Smooth muscle cell (in vitro differentiated cells): ENCODE data around the gene SLC48A1. TPM values are rescaled to one million over a fixed set of nuclear protein-coding genes. Genes with fewer than 3 reads are reported as not detected.

Experiments
- DNase-seq: peaks from one replicate; lab custom pipeline; 2025; ENCODE audit not compliant: unreplicated experiment; lab: John Stamatoyannopoulos, UW
- H2AFZ ChIP-seq: fragments of 200-600 bp; sonication (generic); 2 replicates; pipeline ENCODE4 v1.6.0; 2016; ENCODE audit warnings: antibody characterized with exemption, low read depth, mild to moderate bottlenecking
- H3F3A ChIP-seq: fragments of 200-600 bp; sonication (generic); 2 replicates; pipeline ENCODE4 v1.6.0; 2017; ENCODE audit warnings: antibody characterized with exemption, low read depth
- H3K27ac ChIP-seq: fragments of 200-600 bp; sonication (generic); 2 replicates; pipeline ENCODE4 v1.5.1; 2016; ENCODE audit warnings: low read depth, mild to moderate bottlenecking
- H3K27me3 ChIP-seq: fragments of 200-600 bp; sonication (generic); 2 replicates; pipeline ENCODE4 v1.6.1; 2016; ENCODE audit warnings: low read depth, mild to moderate bottlenecking
- H3K36me3 ChIP-seq: fragments of 200-600 bp; sonication (generic); 2 replicates; pipeline ENCODE4 v1.5.1; 2016; ENCODE audit warnings: low read depth
- H3K4me1 ChIP-seq: fragments of 200-600 bp; sonication (generic); 2 replicates; pipeline ENCODE4 v1.5.1; 2016; ENCODE audit warnings: low read depth
- H3K4me2 ChIP-seq: fragments of 200-600 bp; sonication (generic); 2 replicates; pipeline ENCODE4 v1.6.0; 2016; ENCODE audit warnings: mild to moderate bottlenecking
- H3K4me3 ChIP-seq: fragments of 200-600 bp; sonication (generic); 2 replicates; pipeline ENCODE4 v1.5.1; 2016; ENCODE audit warnings: mild to moderate bottlenecking
- H3K79me2 ChIP-seq: fragments of 200-600 bp; sonication (generic); 2 replicates; pipeline ENCODE4 v1.6.0; 2016; ENCODE audit warnings: low read depth, mild to moderate bottlenecking
- H3K9ac ChIP-seq: fragments of 200-600 bp; sonication (generic); 2 replicates; pipeline ENCODE4 v1.6.0; 2016; ENCODE audit warnings: low read depth
- H3K9me3 ChIP-seq: fragments of 200-600 bp; sonication (generic); replicated peaks from 2 replicates; pipeline ENCODE4 v1.5.1; 2016; ENCODE audit warnings: low read depth
- H4K20me1 ChIP-seq: fragments of 200-600 bp; sonication (generic); 2 replicates; pipeline ENCODE4 v1.6.0; 2016; ENCODE audit warnings: low read depth
- WGBS: methylation state at CpG from one replicate; pipeline ENCODE4 v1.1.7; 2016; ENCODE audit warnings: low lambda C conversion rate; 5-methylcytosine and 5-hydroxymethylcytosine counted together
- polyA plus RNA-seq: library from polyadenylated mRNA; unstranded; fragments of >200 nt; fragmentation: Nextera tagmentation; extraction: Ambion mirVana; gene quantifications from 2 replicates; pipeline ENCODE4 v1.2.1, GENCODE V29; 2016
- total RNA-seq: library from RNA; depleted of rRNA; stranded (reverse); fragments of >200 nt; gene quantifications from 2 replicates; pipeline ENCODE4 v1.2.3, GENCODE V29; 2014
- TF ChIP-seq, protein P1 (sequence below): fragments of 200-600 bp; sonication (generic); IDR thresholded peaks from 2 replicates; pipeline ENCODE4 v1.5.1; 2017; ENCODE audit warnings: borderline replicate concordance, mild to moderate bottlenecking, antibody characterized with exemption; ENCODE audit not compliant: insufficient read depth, poor library complexity, severe bottlenecking

The SLC48A1 gene
- total and polyA plus RNA-seq, 2 experiments from 2014 or later = 6.2 to 11.4 TPM

DNA sequence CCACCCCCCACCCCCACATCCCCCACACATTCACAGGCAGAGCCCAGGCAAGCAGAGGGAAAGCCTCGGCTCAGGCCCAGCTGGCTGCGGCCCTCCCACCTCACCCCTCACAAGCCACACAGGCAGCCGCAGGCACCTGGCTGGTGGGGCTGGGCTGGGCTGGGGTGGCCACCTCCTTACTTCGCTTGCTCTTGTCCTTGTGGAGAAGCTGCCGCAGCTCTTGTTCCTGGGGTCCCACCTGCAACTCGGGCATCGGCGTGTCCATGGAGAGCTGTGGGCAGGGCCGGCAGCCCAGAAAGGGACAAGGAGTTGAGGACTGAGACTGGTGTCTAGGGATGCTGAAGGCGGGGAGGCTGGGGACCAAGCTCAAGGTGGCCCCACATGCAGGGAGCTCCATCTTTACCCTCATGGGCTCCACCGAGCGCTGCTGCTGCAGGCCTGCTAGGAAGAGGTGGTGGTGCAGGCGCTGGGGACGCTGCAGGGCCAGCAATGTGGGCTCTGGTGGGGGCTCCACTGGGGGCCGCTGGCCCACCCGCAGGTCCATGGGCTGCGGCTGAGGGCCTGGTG, 25.4 kb downstream of the SLC48A1 start:
- Histone ChIP-seq H3K27ac (no peak overlapping the region), H3K9ac (no peak overlapping the region), H4K20me1 (peaks cover 57% of the 10 kb centered on the region), H3K4me3 (no peak overlapping the region), H3K4me2 (no peak overlapping the region), H3K27me3 (no peaks in the 10 kb centered on the region), H3K79me2 (peaks cover 35% of the 10 kb centered on the region), H3F3A (no peaks in the 10 kb centered on the region), H2AFZ (no peak overlapping the region), H3K36me3 (no peaks in the 10 kb centered on the region), H3K9me3 (no peaks in the 10 kb centered on the region), H3K4me1 (no peaks in the 10 kb centered on the region)
- TF ChIP-seq, protein P1, sequence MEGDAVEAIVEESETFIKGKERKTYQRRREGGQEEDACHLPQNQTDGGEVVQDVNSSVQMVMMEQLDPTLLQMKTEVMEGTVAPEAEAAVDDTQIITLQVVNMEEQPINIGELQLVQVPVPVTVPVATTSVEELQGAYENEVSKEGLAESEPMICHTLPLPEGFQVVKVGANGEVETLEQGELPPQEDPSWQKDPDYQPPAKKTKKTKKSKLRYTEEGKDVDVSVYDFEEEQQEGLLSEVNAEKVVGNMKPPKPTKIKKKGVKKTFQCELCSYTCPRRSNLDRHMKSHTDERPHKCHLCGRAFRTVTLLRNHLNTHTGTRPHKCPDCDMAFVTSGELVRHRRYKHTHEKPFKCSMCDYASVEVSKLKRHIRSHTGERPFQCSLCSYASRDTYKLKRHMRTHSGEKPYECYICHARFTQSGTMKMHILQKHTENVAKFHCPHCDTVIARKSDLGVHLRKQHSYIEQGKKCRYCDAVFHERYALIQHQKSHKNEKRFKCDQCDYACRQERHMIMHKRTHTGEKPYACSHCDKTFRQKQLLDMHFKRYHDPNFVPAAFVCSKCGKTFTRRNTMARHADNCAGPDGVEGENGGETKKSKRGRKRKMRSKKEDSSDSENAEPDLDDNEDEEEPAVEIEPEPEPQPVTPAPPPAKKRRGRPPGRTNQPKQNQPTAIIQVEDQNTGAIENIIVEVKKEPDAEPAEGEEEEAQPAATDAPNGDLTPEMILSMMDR = no peak
- no peak for DNase-seq
- over 99% methylated on average over 16 of the region's 17 CpGs for whole genome bisulfite sequencing

DNA sequence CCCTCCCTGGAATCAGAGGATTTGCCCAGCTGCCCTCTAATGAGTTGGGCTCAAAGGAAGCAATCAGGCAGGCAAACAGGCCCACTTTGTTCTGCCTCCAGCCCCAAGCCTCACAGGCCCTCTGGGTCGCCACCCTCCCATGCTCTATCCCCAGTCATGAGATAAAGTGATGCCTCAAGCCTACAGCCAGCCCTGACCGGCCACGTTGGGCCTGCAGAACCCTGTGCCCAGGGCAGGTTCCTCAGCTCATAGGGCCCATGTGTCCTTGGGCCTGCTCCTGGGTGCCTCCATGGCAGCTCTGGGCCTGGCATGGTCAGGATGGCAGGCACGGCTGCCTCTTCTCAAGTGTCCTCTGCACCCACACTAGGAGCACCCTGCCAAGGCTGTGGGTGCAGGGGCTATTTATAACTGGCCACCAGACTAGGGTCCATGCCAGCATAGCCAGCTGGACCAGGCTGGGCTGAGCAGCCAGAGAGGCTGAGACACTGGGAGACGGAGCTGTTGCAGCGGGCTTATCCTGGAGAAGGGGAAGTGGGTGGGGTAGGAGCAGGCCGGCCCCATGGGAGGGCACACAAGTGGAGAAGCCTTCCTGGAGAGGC, 26.4 kb downstream of the SLC48A1 start:
- H3K27me3 ChIP-seq = no peaks in the 10 kb centered on the region

DNA sequence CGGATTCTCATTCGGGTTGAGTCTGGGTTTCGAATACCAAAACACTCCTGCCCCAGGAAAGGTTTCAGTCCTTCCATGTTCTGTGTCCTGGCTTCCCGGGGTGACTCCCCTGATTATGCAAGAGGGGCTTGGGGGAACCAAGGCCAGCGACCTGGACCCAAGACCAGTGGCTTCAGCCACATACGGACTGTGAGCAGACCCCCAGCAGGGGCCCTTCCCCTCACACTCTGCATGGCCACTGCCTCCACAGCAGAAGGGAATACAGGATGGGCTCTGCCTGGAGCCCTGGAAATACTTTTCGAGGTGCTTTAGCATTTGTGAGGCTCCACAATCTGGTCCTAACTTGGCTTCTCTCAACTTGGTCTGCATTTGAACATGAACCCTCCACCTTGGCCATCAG, 27.5 kb downstream of the SLC48A1 start:
- peaks cover 78% of the 10 kb centered on the region for H4K20me1 ChIP-seq
- no peak overlapping the region for H3K27ac ChIP-seq
- no peak overlapping the region for H3K4me2 ChIP-seq
- TF ChIP-seq, protein P1 = no peak
- WGBS = 98% methylated on average over 7 of the region's 7 CpGs
- no peak for DNase-seq
- H3F3A ChIP-seq = no peaks in the 10 kb centered on the region
- no peak overlapping the region for H3K9ac ChIP-seq
- H3K4me3 ChIP-seq = no peak overlapping the region
- H3K4me1 ChIP-seq = no peaks in the 10 kb centered on the region
- no peaks in the 10 kb centered on the region for H3K36me3 ChIP-seq
- no peaks in the 10 kb centered on the region for H3K27me3 ChIP-seq
- peaks cover 56% of the 10 kb centered on the region for H3K79me2 ChIP-seq
- H2AFZ ChIP-seq = no peak overlapping the region
- no peaks in the 10 kb centered on the region for H3K9me3 ChIP-seq

More for the DNA sequence above, 26.4 kb downstream of the SLC48A1 start:
- no peak for DNase-seq
- no peak overlapping the region for H3K4me2 ChIP-seq
- no peak overlapping the region for H3K9ac ChIP-seq
- no peaks in the 10 kb centered on the region for H3F3A ChIP-seq
- peaks cover 67% of the 10 kb centered on the region for H4K20me1 ChIP-seq
- TF ChIP-seq, protein P1 = no peak
- 84% methylated on average over 7 of the region's 7 CpGs for WGBS
- no peak overlapping the region for H3K4me3 ChIP-seq
- H3K4me1 ChIP-seq = no peaks in the 10 kb centered on the region
- H3K27ac ChIP-seq = no peak overlapping the region
- no peaks in the 10 kb centered on the region for H3K36me3 ChIP-seq
- no peaks in the 10 kb centered on the region for H3K9me3 ChIP-seq
- H3K79me2 ChIP-seq = peaks cover 44% of the 10 kb centered on the region
- no peak overlapping the region for H2AFZ ChIP-seq
